Mesenteric fat pad (tissue), 1 donor: Measurements from ENCODE around the gene UBAC2. TPM values are rescaled to one million over a fixed set of nuclear protein-coding genes. Genes with fewer than 3 reads are reported as not detected.

Experiments
- DNase-seq: peaks from one replicate; pipeline ENCODE4 v3.0.0-alpha.2; 2020; ENCODE audit warnings: low spot score
- total RNA-seq: library from RNA; stranded (reverse); fragmentation: NEBNext Ultra II Directional; extraction: Animal tissue kit (Norgen Biotek cat#: 25700); gene quantifications from one replicate; pipeline ENCODE4 v1.2.1, GENCODE V29; 2021
- donor health status: DM: yes; HTN: yes; CAD: no.

UBAC2 gene
- total RNA-seq, 1 donor from 2014 or later, result 49.3 TPM

DNA sequence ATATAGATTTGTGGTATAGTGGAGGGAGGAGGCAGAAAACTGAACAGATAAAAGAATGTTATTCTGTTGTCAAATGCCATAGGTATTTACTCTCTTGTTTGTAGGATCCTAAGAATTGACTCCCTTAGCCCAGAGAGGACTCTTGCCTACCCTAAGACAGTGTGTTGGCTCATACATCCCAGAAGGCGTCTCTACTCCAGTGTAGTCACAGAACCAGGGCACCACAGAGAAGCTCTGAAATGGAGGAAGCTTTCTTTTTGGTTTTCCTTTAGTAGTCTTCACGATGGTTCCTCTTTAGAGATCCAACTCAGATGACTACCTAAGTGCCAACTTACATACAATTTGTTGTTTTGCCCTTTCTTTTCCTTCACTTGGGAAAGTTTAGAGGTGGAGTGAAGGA lies 92.5 kb downstream of the UBAC2 start:
- DNase-seq, result no peak

DNA sequence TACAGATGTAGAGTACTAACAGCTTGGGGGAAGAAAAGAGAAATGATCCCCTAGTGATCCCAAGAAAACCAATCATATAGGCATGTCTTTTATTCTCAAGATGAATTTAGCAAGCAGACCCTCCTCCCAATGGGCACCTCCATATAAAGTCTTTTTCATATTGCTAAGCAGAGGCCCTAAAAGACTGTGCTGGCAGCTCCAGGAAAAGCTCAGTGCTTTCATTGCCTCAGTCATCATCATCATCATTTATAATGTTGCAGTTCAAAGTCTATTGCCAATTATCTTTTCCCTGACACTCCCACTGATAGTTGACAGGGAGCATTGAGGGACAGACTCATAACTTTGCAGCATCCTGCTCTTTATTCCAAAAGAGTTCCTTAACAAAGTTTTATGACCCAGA lies 93.5 kb downstream of the UBAC2 start:
- no peak for DNase-seq

DNA sequence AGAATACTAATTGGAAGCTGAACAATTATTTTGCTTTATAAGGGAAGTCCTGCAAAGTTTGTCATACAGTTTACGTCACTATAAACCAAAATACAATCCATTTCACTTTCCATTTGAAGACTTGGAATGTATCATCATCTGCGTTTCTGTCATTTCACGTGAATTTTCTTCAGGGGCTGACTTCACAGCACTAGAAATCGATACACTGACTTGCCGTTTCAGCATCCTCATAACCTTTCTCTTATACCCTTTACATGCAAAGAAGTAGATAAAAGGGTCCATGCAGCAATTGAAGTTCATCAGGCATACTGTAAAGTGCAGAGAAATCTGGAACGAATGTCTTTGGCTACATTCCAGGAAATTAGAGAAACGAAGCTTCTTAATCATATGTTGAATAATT lies 94.3 kb downstream of the UBAC2 start:
- DNase-seq, result no peak

DNA sequence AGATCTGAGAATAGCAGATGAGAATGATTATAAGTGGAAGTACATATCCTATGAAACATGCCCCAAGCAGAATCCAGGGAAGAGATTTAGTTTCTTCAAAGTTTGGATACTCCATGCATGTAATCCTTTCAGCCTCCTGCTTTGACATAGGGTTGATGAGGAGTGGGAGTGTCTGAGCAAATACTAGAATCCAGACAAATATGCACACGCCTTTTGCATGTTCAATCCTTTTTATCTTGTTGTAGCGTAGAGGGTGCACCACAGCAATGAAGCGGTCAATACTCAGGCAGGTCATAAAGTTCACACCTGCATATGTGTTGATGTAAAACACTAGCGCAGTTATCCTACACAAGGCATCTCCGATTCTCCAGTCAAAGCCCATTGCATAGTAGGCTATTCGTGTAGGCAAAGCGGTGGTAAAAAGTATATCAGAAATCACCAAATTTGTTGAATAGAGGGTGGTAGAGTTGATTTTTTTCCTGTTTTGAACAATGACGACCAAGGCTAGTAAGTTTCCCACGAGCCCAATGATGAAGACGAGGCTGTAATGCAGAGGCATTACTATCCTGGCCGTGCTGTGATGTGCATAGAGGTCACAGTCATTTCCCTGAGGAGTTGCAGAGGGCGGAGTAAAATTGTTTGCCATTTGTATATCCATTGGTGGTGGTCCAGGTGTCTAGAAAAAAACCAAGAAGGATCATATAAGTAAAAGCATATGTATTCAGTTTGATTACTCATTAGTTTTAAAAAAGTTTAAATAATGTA lies 95.0 kb downstream of the UBAC2 start:
- DNase-seq, result no peak

DNA sequence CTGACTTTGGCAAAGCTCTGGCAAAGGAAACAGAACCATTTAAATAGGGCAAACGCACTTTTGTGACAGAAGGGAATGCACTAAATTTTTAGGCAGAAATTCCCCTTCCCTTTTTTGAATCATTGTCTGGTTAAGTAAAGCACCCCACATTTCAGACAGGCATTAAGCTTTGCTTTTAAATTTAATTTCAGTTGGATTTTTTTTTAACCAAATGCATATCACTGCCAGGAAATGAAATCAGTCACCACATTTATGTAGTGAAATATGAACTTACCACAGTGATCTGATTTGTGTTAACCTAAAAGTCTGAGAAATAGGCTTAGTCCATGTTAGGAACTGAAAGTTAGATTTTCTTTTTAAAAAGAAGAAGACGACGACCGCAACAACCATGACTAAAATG lies 95.7 kb downstream of the UBAC2 start:
- DNase-seq, result no peak

DNA sequence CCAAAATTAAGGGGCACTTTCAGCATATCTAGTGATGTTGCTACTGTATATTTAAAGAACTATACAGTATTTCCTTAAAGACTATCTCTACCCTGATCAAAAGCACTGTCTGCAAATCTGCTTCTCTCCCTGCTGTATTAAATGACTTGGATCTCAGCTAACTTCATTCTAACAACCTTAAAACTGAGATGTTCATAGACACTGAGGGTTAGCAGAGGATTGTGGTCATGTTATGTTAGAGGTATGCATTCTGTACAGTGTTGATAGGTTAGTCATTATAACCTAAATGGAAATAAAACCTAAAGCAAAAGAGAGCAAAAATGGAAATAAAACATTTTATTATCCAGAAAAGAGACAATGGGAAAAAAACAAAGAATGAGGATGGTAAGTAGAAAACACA lies 96.7 kb downstream of the UBAC2 start:
- DNase-seq, result no peak

DNA sequence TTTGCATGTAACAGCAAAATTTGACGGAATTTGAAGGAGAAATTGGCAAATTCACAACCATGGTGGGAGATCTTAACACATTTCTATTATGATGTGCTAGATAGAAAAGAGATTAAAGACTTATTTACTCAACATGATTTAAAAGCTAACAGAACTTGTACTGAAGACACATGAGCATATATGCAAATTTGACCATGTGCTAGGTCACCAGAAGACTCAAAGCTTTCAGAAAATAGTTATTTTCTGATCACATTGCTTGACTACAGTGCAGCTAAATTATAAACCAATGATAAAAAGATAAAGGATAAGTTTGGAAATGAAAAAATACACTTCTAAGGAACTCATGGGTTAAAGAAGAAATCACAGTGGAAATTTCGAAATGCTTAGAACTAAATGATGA lies 97.4 kb downstream of the UBAC2 start:
- no peak for DNase-seq

DNA sequence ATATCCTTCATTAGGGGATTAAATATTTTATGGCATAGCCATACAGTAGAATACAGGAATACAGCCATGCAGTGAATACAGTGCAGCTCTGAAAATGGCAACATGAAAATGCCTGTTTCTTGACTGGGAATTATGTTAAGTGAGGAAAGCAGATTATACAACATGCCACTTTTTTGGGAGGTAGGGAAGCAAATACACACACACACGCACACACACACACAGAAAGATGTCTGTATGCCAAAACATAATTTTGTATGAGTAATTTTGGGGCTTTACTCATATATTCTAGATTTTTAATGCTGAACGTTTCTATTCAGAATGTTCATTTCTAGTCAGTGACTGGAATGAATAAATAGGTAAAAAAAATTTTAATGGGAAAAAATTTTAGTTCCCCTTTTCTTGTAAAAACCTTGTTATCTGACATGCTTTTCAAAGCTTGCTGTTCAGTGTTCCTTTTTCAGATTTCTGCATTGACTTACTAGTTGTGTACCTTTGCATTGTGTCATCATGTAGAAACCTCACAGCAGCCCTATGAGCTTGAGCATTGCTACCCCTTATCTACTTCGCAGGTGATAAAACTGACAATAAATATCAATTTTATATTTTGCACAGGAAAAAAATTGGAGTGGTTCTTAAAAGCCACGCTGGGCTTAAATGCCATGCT lies 98.7 kb downstream of the UBAC2 start:
- no peak for DNase-seq

DNA sequence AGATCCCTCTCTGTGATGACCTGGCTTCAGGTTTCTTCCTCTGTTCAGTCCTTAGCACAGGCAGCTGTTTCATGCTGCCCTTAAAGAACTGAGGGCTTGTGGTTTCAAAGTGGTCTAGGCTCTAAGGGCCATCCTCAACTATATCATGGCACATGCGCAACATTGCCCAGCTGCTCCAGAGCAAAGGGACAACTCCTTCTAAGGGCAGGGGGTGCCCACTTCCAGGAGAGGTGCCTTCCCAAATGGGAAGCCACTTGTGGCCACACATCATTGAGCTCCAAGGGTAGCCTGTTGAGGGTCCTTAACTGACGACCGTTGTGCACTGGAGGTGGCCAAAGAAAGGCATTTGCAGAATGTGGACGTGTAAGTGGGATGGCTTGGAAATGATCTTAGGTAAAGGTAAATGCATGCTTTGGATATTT lies 99.3 kb downstream of the UBAC2 start:
- no peak for DNase-seq

DNA sequence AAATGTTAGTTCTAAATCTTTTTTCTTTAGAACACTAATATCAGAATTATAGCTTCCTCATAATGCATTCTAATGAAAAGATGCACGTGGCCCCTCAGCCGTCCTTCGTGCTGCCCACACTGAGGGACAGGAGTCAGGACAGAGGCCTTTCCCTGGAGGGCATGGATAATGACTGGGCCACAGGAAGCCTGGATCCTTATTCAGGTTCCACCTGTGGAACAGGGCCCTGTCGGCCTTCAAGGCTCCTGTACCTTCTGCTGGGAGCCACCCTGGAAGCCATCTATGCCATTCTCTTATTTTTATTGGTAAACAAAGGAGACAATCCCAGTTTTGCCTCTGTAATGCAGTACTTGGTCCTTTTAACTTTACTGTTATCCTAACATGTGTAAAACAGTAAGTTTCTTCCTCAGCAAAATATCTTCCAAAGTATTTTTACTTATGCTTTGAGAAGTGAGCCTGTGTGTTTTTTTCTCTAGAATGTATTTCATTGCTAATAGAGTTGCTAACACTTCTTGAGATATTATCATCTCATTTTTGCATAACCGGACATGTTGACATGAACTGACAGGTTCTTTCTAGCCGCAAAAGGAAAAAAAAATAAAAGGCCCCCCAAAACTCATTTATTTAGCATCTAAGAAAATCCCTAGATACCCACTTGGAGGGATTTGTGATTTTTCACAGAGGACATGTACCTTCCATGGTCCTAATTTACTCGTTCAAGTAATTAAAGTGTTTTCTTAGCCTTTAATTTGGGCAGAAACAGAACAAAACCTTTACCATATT lies 100.6 kb downstream of the UBAC2 start:
- DNase-seq, result no peak

DNA sequence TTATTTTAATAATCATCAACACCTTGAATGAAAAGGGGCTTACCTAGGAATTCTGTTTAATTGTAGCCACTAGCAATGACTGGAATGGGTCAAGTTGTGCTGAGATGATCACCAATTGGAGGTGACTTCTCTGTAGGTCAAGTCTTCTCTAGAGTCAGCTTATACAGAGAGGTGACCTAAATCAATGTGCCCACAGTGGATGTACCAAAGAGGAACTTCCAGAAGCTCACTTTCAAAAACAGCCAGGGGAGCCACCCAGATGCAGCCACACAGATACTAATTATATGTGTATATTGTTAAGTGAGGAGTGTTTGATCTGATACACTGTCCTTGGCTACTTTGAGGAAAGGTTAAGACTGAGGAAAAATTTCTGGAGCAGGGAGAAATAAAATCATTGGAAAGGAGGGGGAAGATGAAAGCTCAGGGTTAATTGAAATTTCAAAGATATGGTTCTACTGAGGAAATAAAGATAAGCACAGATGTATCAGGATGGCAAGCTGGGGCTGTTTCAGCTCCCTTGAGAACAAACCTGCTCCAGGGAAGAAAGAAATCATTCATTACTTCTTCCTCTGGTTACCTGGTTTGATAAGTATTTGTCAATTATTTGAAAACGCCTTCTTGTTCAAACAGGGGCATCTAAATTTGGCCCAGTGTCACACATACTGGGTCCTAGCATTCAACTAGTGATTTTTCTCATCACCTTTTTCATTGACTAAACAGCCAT lies 101.4 kb downstream of the UBAC2 start:
- no peak for DNase-seq

DNA sequence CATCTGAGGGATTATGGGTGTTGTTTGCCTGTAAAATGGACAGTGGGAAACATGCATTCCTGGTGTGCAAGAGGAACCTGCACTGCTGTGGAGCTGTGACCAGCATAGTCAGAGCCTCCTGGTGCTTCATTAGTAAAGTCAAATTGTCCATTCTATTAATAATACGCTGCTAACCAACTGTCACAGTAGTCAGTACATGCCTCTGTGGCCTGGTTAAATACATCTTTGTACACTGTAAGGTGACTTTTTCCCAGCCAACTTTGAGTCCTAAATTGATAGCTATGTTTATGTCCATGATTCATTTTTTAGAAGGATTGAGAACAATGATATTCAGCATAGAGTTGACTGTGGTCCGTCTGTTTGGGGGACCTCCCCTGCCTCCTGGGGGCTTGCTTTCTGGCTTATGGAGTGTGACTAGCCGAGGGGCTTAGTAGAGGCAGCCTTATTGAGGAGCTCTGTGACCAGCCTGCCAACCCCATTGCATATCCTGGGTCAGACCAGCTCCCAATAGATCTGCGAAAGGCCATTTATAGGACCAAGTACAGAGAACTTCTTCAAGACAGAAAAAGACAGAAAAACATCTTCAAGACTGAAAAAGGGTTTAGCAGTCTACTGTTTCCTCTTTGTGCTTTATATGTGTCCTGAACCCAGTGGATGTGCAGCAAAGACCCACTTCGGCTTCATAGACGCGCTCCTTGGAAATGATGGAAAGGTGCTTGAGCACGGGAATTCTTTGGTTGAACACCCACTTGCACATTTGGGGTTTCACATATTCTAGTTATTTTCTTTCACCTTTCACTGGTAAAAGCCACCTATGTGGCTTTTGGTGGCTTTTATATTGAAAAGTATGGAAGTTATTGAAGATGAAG lies 102.2 kb downstream of the UBAC2 start:
- no peak for DNase-seq

DNA sequence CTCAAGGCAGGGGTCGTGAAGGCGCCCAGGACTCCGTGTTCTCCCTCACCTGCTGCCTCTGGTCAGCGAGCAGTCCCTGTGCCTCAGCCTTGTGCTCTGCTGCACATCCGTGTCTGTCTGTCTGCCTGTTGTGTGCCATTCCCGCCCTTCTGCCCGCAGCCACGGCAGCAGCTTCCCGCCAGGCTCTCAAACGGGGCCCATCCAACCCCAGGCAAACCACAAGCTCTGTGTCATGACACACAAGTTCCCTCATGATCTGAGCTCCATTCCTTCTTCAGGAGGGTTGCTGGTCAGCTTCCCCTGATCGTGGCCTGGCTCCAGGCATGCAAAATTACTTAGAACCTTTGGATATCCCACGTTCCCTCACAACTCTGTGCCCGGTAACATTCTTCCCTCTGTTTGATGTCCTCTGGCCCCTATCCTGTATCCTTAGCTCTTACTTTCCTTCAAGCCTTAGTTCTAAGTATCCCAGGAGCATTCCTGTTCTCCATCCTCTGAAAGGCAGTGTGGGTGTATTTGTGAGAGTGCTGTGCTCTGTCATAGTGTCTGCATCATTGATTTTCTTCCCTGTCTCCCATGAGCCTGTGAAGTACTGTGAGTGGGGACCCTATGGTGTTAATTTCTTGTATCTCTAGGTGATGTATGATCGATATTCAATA lies 103.3 kb downstream of the UBAC2 start:
- DNase-seq, result no peak

DNA sequence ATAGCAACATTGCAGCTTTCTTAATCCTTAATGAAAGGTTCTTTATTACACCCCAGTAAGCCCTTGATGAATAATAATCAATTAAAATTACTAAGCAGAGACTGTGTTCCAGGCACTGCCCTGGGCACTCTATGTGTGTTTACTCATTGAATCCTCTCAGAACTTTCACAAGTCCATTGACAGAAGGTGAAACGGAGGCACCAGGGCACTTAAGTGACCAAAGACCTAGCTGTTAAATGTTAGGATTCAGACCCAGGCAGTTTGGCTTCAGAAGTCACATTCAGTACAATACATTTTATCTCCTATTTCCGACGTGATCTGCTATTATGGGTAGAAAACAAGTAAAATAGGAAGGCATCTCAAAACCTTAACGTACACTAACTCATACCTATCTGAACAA lies 103.9 kb downstream of the UBAC2 start:
- DNase-seq, result no peak

DNA sequence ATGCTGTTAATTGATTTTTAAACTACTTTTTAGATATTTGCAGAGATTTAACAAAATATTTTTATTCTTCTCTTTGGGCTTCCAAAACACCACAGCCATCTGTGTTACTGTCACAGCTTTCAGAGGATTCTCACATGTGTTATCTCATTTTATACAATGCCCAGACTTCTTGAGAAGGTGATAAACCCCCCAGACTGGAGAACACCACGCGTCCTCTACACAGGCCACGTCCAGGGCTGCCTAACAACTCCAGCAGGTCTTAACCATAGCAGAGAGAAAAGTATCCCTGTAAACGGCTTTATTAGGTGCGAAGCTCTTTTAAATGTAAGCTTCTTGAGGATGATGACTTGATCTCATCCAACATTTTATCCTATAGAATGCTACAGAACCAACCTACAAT lies 104.5 kb downstream of the UBAC2 start:
- DNase-seq, result no peak

DNA sequence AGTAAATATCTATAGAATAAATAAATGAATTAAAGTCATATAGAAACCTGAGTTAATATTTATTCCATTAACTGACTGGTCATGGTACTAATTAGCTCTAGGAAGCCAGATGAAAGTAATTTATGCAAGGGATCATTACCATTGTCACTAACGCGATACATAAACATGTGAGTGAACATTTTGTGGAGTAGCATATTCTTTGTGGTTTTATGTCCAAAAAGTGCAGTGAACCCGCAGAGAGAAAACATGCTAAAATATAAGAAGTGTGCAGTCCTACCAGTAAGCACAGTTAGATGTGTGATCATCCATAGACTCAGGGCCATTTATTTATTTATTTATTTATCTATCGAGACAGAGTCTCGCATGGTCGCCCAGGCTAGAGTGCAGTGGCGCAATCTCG lies 104.9 kb downstream of the UBAC2 start:
- no peak for DNase-seq

DNA sequence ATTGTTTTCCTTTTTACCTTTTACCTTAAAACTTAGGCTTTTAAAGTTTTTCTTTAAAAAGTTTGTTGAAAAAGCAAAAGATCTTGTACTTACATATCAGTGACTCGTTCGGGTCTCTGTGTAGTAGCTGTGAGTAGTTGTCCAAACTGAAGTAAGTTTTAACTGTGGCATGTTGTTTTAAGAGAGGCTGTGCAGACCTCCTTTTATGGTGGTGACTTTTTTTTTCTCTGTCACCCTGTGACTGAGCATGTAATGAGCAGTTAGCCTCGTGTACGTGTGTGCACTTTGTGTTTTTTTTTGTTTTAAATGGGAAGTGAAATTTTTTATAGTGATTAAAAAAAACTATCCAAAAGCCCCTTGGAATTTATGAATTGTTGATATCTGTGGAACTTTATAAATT lies 106.6 kb downstream of the UBAC2 start, which contains the start of gene GPR183:
Gene GPR183, minus strand, starts transcription at position 153 of the 400 bp plus-strand sequence. CDS start 11,254 bp downstream, outside the sequence.
- DNase-seq, result no peak

DNA sequence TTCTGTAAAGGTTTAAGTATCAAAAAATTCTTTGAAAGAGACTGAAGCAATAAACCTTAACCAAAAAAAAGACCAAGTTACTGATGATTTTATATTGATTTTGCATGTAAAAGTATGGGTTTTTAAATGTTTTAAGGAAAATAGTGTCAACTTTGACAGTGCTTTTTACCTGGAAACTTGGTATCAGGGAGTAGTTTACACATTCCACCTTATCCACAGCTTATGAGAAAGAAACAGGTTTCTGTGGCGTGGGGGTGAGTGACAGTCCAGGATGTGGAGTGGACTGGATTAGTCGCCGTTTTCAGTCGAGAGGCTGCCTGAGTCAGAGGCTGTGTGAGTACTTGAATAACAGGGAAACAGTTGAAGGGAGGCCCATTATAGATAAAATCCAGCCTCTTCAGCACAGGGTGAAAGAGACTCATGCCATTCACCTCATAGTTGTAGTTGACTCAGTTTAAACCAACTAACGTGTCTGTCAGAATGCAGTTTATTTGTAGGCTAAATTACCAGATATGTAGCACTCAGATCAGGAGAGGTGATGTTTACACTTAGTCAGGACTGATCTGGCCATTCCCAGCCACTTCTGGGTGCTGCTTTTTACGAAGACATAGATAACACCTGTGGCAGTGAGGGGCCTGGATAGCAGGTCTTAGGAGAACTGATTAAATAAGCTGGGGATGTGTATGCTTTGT lies 107.1 kb downstream of the UBAC2 start:
- DNase-seq, result no peak

DNA sequence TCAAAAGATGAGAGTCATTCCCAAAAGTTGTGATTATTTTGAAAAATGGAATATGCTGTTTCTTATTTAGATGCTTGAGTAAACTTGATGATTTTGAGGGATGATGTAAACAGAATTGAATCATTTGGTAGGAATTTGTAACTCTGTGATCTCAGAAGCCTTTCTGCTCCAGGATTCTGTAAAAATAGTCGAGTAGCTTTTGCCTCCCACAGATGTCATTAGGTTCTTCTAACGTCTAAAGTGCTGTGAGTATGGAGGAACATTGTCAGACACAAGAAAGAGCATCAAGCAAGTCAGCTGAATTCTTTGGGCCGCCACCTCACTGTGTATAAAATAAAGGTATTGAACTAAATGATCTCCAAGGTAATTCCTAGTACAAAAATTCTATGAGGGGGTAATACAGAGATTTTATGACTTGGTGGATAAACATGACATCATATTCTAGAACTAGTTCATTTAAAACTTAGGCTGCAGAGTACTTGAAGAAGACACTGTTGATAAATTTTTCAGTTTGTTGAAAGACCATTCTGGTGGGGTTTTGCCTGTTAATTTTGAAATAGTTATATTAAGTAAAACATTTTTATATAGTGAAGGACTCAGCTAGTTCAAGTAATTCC lies 107.9 kb downstream of the UBAC2 start:
- DNase-seq, result no peak
